ENCODE results near the gene CFAP119.

GRCh38 chr16:30723725-30724355 lies 38.0 kb downstream of the CFAP119 start:
- TF ChIP-seq CTCF (IDR thresholded peaks at IDR 0.05; ENCODE audit: low read depth, low read length, missing input control): no peak
- no peak for TF ChIP-seq REST (IDR thresholded peaks at IDR 0.05)
- no peak for TF ChIP-seq NR2F2 (IDR thresholded peaks at IDR 0.05)
- TF ChIP-seq MAX (IDR thresholded peaks at IDR 0.05): no peak
- TF ChIP-seq TAF1 (conservative IDR thresholded peaks at IDR 0.05): no peak
- TF ChIP-seq GABPA (IDR thresholded peaks at IDR 0.05 in 1 of 2, conservative IDR thresholded peaks at IDR 0.05 in 1 of 2): no peak
- no peak for TF ChIP-seq RAD21 (IDR thresholded peaks at IDR 0.05)
- TF ChIP-seq YY1 (IDR thresholded peaks at IDR 0.05): no peak
- no peak for TF ChIP-seq SP1 (IDR thresholded peaks at IDR 0.05)
- TF ChIP-seq ZBTB33 (IDR thresholded peaks at IDR 0.05): no peak
- TF ChIP-seq FOXA1 (IDR thresholded peaks at IDR 0.05): no peak
- TF ChIP-seq ATF3 (IDR thresholded peaks at IDR 0.05): no peak
- TF ChIP-seq EGR1 (IDR thresholded peaks at IDR 0.05; ENCODE audit: low read depth in 2 of 2): no peak
- TF ChIP-seq FOXA2 (IDR thresholded peaks at IDR 0.05): no peak
